NB4 (cell line): Measurements from ENCODE around the gene HSPA5.

Experiments
- CTCF ChIP-seq: IDR thresholded peaks from one replicate; pipeline ENCODE4 v1.5.1; 2012; ENCODE audit warnings: low read depth, low read length
- MAX ChIP-seq: IDR thresholded peaks from 2 replicates; pipeline ENCODE4 v1.6.1; 2011; ENCODE audit warnings: low read depth, low read length
- MYC ChIP-seq: IDR thresholded peaks from 2 replicates; pipeline ENCODE4 v1.6.1; 2011; ENCODE audit warnings: low read depth, low read length
- POLR2A ChIP-seq: IDR thresholded peaks from 2 replicates; pipeline ENCODE4 v1.6.1; 2011; ENCODE audit warnings: mild to moderate bottlenecking; ENCODE audit not compliant: insufficient read length; ENCODE audit errors: extremely low read depth

- TF ChIP-seq POLR2A, result peak; percentile 81
- TF ChIP-seq CTCF, result no peak
- TF ChIP-seq MAX, result peak; percentile 96
- TF ChIP-seq MYC, result peak; percentile 93
Measured at GRCh38 chr9:125200216-125201047, 40.7 kb downstream of the HSPA5 start, which contains the start of gene RABEPK.
